Gastrocnemius medialis (tissue), 4 donors: ENCODE data around the gene BSPRY.

Experiments
- POLR2A ChIP-seq, 2 donors: fragments of 450-650 bp; IDR thresholded peaks; one replicate each; pipeline ENCODE4 v1.6.1; 2017; ENCODE audit warnings: antibody characterized with exemption in 2 of 2, mild to moderate bottlenecking in 2 of 2, moderate library complexity in 2 of 2
- TF ChIP-seq, protein P1 (sequence below), 5 experiments: fragments of 450-650 bp in 3 of 5; fragments of 200-600 bp in 2 of 5; sonication (generic) in 2 of 5; IDR thresholded peaks in 4 of 5; conservative IDR thresholded peaks in 1 of 5; 1 replicate in 4 of 5; 2 replicates in 1 of 5; pipeline ENCODE4 v1.5.1; 2016 to 2019; ENCODE audit warnings: antibody characterized with exemption in 5 of 5, mild to moderate bottlenecking in 3 of 5, moderate library complexity in 3 of 5

DNA sequence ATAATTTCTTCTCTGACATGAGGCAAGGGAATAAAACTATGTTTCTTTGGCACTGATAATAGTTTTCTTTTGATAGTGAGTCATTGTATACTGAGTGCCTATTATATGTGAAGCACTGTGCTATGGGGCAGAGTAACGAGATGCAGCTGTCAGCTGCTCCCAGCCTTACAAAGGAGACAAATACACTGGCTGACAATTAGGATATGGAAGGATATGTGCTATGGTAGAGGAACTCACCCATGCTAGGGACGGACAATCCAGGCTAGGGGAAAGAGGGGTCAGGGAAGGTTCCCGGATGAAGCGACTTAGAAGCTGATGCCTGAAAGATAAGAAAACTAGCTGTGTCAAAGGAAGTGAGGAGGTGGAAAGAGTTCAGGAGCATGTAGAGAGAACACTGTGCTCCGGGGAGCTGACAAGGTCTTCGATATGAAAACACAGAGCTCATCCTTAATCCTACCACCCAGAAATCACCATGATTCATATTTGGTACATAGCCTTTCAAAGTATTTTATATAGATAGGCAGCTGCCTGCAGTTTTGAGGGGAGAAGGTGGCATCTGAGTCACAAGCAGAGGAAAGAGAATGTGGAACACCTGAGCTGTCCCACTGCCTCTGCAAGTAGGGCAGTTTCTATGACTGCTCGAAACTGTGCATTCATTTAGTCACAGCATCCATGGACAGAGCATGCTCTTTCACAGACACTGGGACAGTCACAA is 12.1 kb downstream of the BSPRY start:
- TF ChIP-seq, protein P1, sequence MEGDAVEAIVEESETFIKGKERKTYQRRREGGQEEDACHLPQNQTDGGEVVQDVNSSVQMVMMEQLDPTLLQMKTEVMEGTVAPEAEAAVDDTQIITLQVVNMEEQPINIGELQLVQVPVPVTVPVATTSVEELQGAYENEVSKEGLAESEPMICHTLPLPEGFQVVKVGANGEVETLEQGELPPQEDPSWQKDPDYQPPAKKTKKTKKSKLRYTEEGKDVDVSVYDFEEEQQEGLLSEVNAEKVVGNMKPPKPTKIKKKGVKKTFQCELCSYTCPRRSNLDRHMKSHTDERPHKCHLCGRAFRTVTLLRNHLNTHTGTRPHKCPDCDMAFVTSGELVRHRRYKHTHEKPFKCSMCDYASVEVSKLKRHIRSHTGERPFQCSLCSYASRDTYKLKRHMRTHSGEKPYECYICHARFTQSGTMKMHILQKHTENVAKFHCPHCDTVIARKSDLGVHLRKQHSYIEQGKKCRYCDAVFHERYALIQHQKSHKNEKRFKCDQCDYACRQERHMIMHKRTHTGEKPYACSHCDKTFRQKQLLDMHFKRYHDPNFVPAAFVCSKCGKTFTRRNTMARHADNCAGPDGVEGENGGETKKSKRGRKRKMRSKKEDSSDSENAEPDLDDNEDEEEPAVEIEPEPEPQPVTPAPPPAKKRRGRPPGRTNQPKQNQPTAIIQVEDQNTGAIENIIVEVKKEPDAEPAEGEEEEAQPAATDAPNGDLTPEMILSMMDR (IDR thresholded peaks at IDR 0.05 in 4 of 5, conservative IDR thresholded peaks at IDR 0.05 in 1 of 5) = no peak
- TF ChIP-seq POLR2A (IDR thresholded peaks at IDR 0.05) = no peak
